CD4-positive, CD25-positive, alpha-beta regulatory T cell (primary cell): ENCODE data around the gene SMAD4. TPM values are rescaled to one million over a fixed set of nuclear protein-coding genes. Genes with fewer than 3 reads are reported as not detected.
A peak's percentile ranks its signal among the peaks of the same experiment; 100 is the strongest.

Experiments used
- ATAC-seq, 2 donors: fragments of 150-1000 bp; cut with Tn5 transposase; one replicate each; pipeline ENCODE4 v1.10.0; 2021; ENCODE audit warnings: low read depth in 2 of 2, moderate number of reproducible peaks in 2 of 2, moderate library complexity in 1 of 2
- DNase-seq, 3 donors: peaks; one replicate each; pipeline versions ENCODE4 v3.0.0 to v3.0.0-alpha.2; 2012 to 2022; ENCODE audit warnings: mixed read lengths in 1 of 3
- H3K27ac ChIP-seq: one replicate; pipeline ENCODE4 v1.7.0; 2013; ENCODE audit warnings: mild to moderate bottlenecking, low read length; ENCODE audit not compliant: insufficient read depth, poor library complexity, severe bottlenecking
- H3K27me3 ChIP-seq: one replicate; pipeline ENCODE4 v1.7.0; 2013; ENCODE audit warnings: low read length; ENCODE audit not compliant: control insufficient read depth, insufficient read depth
- H3K36me3 ChIP-seq: one replicate; pipeline ENCODE4 v1.7.0; 2013; ENCODE audit warnings: mild to moderate bottlenecking, low read length, moderate library complexity; ENCODE audit not compliant: control insufficient read depth, insufficient read depth
- H3K4me1 ChIP-seq: 2 replicates; pipeline ENCODE4 v1.7.0; 2013; ENCODE audit warnings: mild to moderate bottlenecking, low read length; ENCODE audit not compliant: insufficient read depth, control insufficient read depth, poor library complexity, severe bottlenecking
- H3K4me3 ChIP-seq: one replicate; pipeline ENCODE4 v1.7.0; 2013; ENCODE audit warnings: low read depth, mild to moderate bottlenecking, low read length, moderate library complexity
- H3K9me3 ChIP-seq, 2 experiments: 1 replicate in 1 of 2; 2 replicates in 1 of 2; pipeline ENCODE4 v1.7.0; 2013; ENCODE audit warnings: low read length in 2 of 2, mild to moderate bottlenecking in 1 of 2, moderate library complexity in 1 of 2; ENCODE audit not compliant: control insufficient read depth in 2 of 2
- H3K27ac Mint-ChIP-seq, 3 donors: one replicate each; pipeline ENCODE4 v1.8.0; 2020 to 2022; ENCODE audit warnings: mild to moderate bottlenecking in 3 of 3, mixed read lengths in 3 of 3, moderate library complexity in 2 of 3
- H3K27me3 Mint-ChIP-seq: one replicate; pipeline ENCODE4 v1.8.0; 2022; ENCODE audit warnings: mild to moderate bottlenecking, mixed read lengths
- H3K36me3 Mint-ChIP-seq: one replicate; pipeline ENCODE4 v1.8.0; 2020; ENCODE audit warnings: mixed read lengths
- H3K4me1 Mint-ChIP-seq, 4 donors: one replicate each; pipeline ENCODE4 v1.8.0; 2020 to 2022; ENCODE audit warnings: mixed read lengths in 4 of 4, mild to moderate bottlenecking in 1 of 4
- H3K4me3 Mint-ChIP-seq, 4 donors: one replicate each; pipeline ENCODE4 v1.8.0; 2020 to 2022; ENCODE audit warnings: mild to moderate bottlenecking in 4 of 4, mixed read lengths in 4 of 4, moderate library complexity in 3 of 4
- H3K9me3 Mint-ChIP-seq, 7 donors: one replicate each; pipeline ENCODE4 v1.8.0; 2020 to 2022; ENCODE audit warnings: mixed read lengths in 7 of 7, mild to moderate bottlenecking in 3 of 7, moderate library complexity in 2 of 7
- polyA plus RNA-seq, 4 donors: library from polyadenylated mRNA; unstranded; fragments of 300-500 nt; fragmentation: Illumina TruSeq; gene quantifications; one replicate each; pipeline ENCODE4 v1.2.3, GENCODE V29; 2021
- total RNA-seq: library from RNA; stranded (reverse); gene quantifications from one replicate; pipeline ENCODE4 v1.2.3, GENCODE V29; 2022

The SMAD4 gene
- total and polyA plus RNA-seq, 5 donors from 2014 or later = 61.5 to 89.5 (median 81.1) TPM

GRCh38 chr18:51010218-51010617, 19.8 kb upstream of the SMAD4 start:
- H3K9me3 Mint-ChIP-seq = peaks cover 0 to 3% (median 0%) of the 10 kb centered on the region in 7 donors
- no peaks in the 10 kb centered on the region for H3K9me3 ChIP-seq
- no peaks in the 10 kb centered on the region for H3K27me3 Mint-ChIP-seq
- H3K4me3 ChIP-seq = no peak overlapping the region
- no peak for ATAC-seq
- no peaks in the 10 kb centered on the region for H3K36me3 ChIP-seq
- no peaks in the 10 kb centered on the region for H3K36me3 Mint-ChIP-seq
- H3K4me1 Mint-ChIP-seq = peaks cover 0 to 6% (median 2%) of the 10 kb centered on the region in 4 donors
- H3K4me1 ChIP-seq = no peaks in the 10 kb centered on the region
- H3K4me3 Mint-ChIP-seq = no peak overlapping the region
- DNase-seq = no peak
- H3K27ac ChIP-seq = no peak overlapping the region
- H3K27me3 ChIP-seq = no peaks in the 10 kb centered on the region
- no peak overlapping the region for H3K27ac Mint-ChIP-seq

GRCh38 chr18:51011709-51012108, 18.3 kb upstream of the SMAD4 start:
- no peaks in the 10 kb centered on the region for H3K9me3 ChIP-seq
- ATAC-seq (no peak), DNase-seq (no peak)
- Mint-ChIP-seq H3K27me3 (no peaks in the 10 kb centered on the region), H3K36me3 (peaks cover 7% of the 10 kb centered on the region), H3K4me3 (no peak overlapping the region), H3K4me1 (peaks cover 0 to 6% (median 2%) of the 10 kb centered on the region in 4 donors), H3K27ac (no peak overlapping the region), H3K9me3 (peaks cover 0 to 3% (median 0%) of the 10 kb centered on the region in 7 donors)
- H3K36me3 ChIP-seq = no peaks in the 10 kb centered on the region
- H3K27ac ChIP-seq = no peak overlapping the region
- no peaks in the 10 kb centered on the region for H3K4me1 ChIP-seq
- H3K4me3 ChIP-seq = no peak overlapping the region
- no peaks in the 10 kb centered on the region for H3K27me3 ChIP-seq

- ATAC-seq = no peak
- H3K27ac Mint-ChIP-seq = no peak overlapping the region
Measured at GRCh38 chr18:51012441-51012840, 17.6 kb upstream of the SMAD4 start.

GRCh38 chr18:51013259-51013658, 16.8 kb upstream of the SMAD4 start:
- Mint-ChIP-seq H3K36me3 (peaks cover 11% of the 10 kb centered on the region), H3K27ac (no peak overlapping the region), H3K9me3 (peaks cover 0 to 3% (median 0%) of the 10 kb centered on the region in 7 donors), H3K27me3 (no peaks in the 10 kb centered on the region), H3K4me1 (peaks cover 0 to 4% (median 0%) of the 10 kb centered on the region in 4 donors), H3K4me3 (no peak overlapping the region)
- Histone ChIP-seq H3K27me3 (no peaks in the 10 kb centered on the region), H3K27ac (no peak overlapping the region), H3K36me3 (no peaks in the 10 kb centered on the region), H3K4me1 (no peaks in the 10 kb centered on the region), H3K9me3 (no peaks in the 10 kb centered on the region), H3K4me3 (no peak overlapping the region)
- no peak for ATAC-seq
- DNase-seq = no peak

More at GRCh38 chr18:51012441-51012840, 17.6 kb upstream of the SMAD4 start:
- no peaks in the 10 kb centered on the region for H3K9me3 ChIP-seq
- peaks cover 11% of the 10 kb centered on the region for H3K36me3 Mint-ChIP-seq
- H3K27ac ChIP-seq = no peak overlapping the region
- peaks cover 0 to 4% (median 2%) of the 10 kb centered on the region in 4 donors for H3K4me1 Mint-ChIP-seq
- H3K27me3 ChIP-seq = no peaks in the 10 kb centered on the region
- no peak for DNase-seq
- no peaks in the 10 kb centered on the region for H3K4me1 ChIP-seq
- H3K27me3 Mint-ChIP-seq = no peaks in the 10 kb centered on the region
- no peaks in the 10 kb centered on the region for H3K36me3 ChIP-seq
- H3K4me3 ChIP-seq = no peak overlapping the region
- peaks cover 0 to 3% (median 0%) of the 10 kb centered on the region in 7 donors for H3K9me3 Mint-ChIP-seq
- H3K4me3 Mint-ChIP-seq = no peak overlapping the region

GRCh38 chr18:51017140-51017879, 12.7 kb upstream of the SMAD4 start:
- no peak overlapping the region for H3K4me3 Mint-ChIP-seq
- DNase-seq (no peak), ATAC-seq (no peak)
- H3K27ac Mint-ChIP-seq = peak overlapping the region in 2 of 3 donors; percentile 26 to 71
- Histone ChIP-seq H3K27ac (no peak overlapping the region), H3K9me3 (no peaks in the 10 kb centered on the region), H3K36me3 (no peaks in the 10 kb centered on the region), H3K4me3 (no peak overlapping the region), H3K4me1 (no peaks in the 10 kb centered on the region), H3K27me3 (no peaks in the 10 kb centered on the region)
- H3K9me3 Mint-ChIP-seq = peaks cover 0 to 1% (median 0%) of the 10 kb centered on the region in 7 donors
- H3K27me3 Mint-ChIP-seq = no peaks in the 10 kb centered on the region
- peaks cover 0 to 9% (median 1%) of the 10 kb centered on the region in 4 donors for H3K4me1 Mint-ChIP-seq
- peaks cover 14% of the 10 kb centered on the region for H3K36me3 Mint-ChIP-seq

- no peak overlapping the region for H3K4me3 Mint-ChIP-seq
- peaks cover 16% of the 10 kb centered on the region for H3K36me3 Mint-ChIP-seq
- H3K4me1 Mint-ChIP-seq = peaks cover 5 to 11% (median 6%) of the 10 kb centered on the region in 4 donors
- no peaks in the 10 kb centered on the region for H3K4me1 ChIP-seq
- no peaks in the 10 kb centered on the region for H3K27me3 Mint-ChIP-seq
- H3K27me3 ChIP-seq = no peaks in the 10 kb centered on the region
- ATAC-seq (no peak), DNase-seq (no peak)
- peaks cover 0 to 5% (median 0%) of the 10 kb centered on the region in 7 donors for H3K9me3 Mint-ChIP-seq
- H3K9me3 ChIP-seq = no peaks in the 10 kb centered on the region
- H3K27ac Mint-ChIP-seq = peak overlapping the region in 1 of 3 donors; percentile 29
- H3K27ac ChIP-seq = no peak overlapping the region
- no peak overlapping the region for H3K4me3 ChIP-seq
- H3K36me3 ChIP-seq = peaks cover 3% of the 10 kb centered on the region
Measured at GRCh38 chr18:51020536-51020935, 9.5 kb upstream of the SMAD4 start.

GRCh38 chr18:51021226-51021965, 8.6 kb upstream of the SMAD4 start:
- H3K27ac ChIP-seq = no peak overlapping the region
- Mint-ChIP-seq H3K9me3 (peaks cover 0 to 5% (median 0%) of the 10 kb centered on the region in 7 donors), H3K4me1 (peaks cover 5 to 11% (median 6%) of the 10 kb centered on the region in 4 donors), H3K36me3 (peaks cover 12% of the 10 kb centered on the region), H3K27ac (peak overlapping the region in 1 of 3 donors; percentile 29), H3K27me3 (no peaks in the 10 kb centered on the region), H3K4me3 (no peak overlapping the region)
- H3K4me1 ChIP-seq = no peaks in the 10 kb centered on the region
- no peaks in the 10 kb centered on the region for H3K27me3 ChIP-seq
- peaks cover 10% of the 10 kb centered on the region for H3K36me3 ChIP-seq
- no peak overlapping the region for H3K4me3 ChIP-seq
- DNase-seq (no peak), ATAC-seq (no peak)
- no peaks in the 10 kb centered on the region for H3K9me3 ChIP-seq
